Panc1 (cell line): ENCODE data around the gene SPSB1. TPM values are rescaled to one million over a fixed set of nuclear protein-coding genes. Genes with fewer than 3 reads are reported as not detected.

Experiments used
- ATAC-seq: fragments of 200-7000 bp; cut with Tn5 transposase; 2 replicates; pipeline ENCODE4 v1.9.1; 2020; ENCODE audit warnings: mild to moderate bottlenecking, moderate library complexity
- BruUV-seq: library from RNA; stranded (reverse); fragments of 400-500 nt; replicated peaks from 2 replicates; lab custom pipeline; 2021; lab: Mats Ljungman, UMichigan
- CTCF ChIA-PET: fragments of 300-600 bp; sonication (Branson Sonifier 250); formaldehyde crosslinking; loops from one replicate; lab custom pipeline; 2022; ENCODE audit warnings: antibody characterized with exemption; lab: Charles Lee
- POLR2A ChIA-PET: fragments of 300-600 bp; sonication (Branson Sonifier 250); formaldehyde crosslinking; loops from one replicate; lab custom pipeline; 2022; ENCODE audit warnings: antibody characterized with exemption; lab: Charles Lee
- DNase-seq: peaks from one replicate; pipeline ENCODE4 v3.0.0-alpha.2; 2010; ENCODE audit warnings: low read depth, low spot score
- H3K27ac ChIP-seq: 2 replicates; pipeline ENCODE4 v1.5.1; 2011; ENCODE audit warnings: mild to moderate bottlenecking, low read length, inconsistent platforms
- H3K27me3 ChIP-seq: fragments of 200-500 bp; sonication (Bioruptor generic); 2 replicates; pipeline ENCODE4 v1.6.0; 2014; ENCODE audit warnings: low read length, inconsistent platforms; ENCODE audit not compliant: control insufficient read depth, insufficient read depth
- H3K36me3 ChIP-seq: fragments of 200-500 bp; sonication (Bioruptor generic); 2 replicates; pipeline ENCODE4 v1.5.1; 2014; ENCODE audit warnings: inconsistent platforms, mild to moderate bottlenecking, low read length, moderate library complexity; ENCODE audit not compliant: control insufficient read depth, insufficient read depth
- H3K4me1 ChIP-seq: 2 replicates; pipeline ENCODE4 v1.5.1; 2011; ENCODE audit warnings: inconsistent platforms, mild to moderate bottlenecking, low read length, moderate library complexity; ENCODE audit not compliant: control insufficient read depth, insufficient read depth
- H3K4me3 ChIP-seq, 2 experiments: 2 replicates each; pipeline ENCODE4 v1.5.1; 2011 to 2012; ENCODE audit warnings: low read depth in 2 of 2, low read length in 2 of 2, mild to moderate bottlenecking in 2 of 2, inconsistent platforms in 1 of 2, moderate library complexity in 1 of 2
- H3K9me3 ChIP-seq: fragments of 200-500 bp; sonication (Bioruptor generic); 2 replicates; pipeline ENCODE4 v1.5.1; 2014; ENCODE audit warnings: low read depth, mild to moderate bottlenecking, inconsistent platforms, low read length, moderate library complexity; ENCODE audit not compliant: control insufficient read depth, insufficient read depth
- CTCF ChIP-seq: fragments of 450-650 bp; IDR thresholded peaks from 2 replicates; pipeline ENCODE4 v1.5.1; 2017; ENCODE audit warnings: mild to moderate bottlenecking
- POLR2AphosphoS5 ChIP-seq: IDR thresholded peaks from 2 replicates; pipeline ENCODE4 v1.6.1; 2012; ENCODE audit warnings: mild to moderate bottlenecking, low read depth, low read length, moderate library complexity
- REST ChIP-seq, 2 experiments: IDR thresholded peaks; 2 replicates each; pipeline ENCODE4 v1.6.1; 2011 to 2012; ENCODE audit warnings: low read depth in 2 of 2, control low read depth in 1 of 2, low read length in 1 of 2, mild to moderate bottlenecking in 1 of 2, moderate library complexity in 1 of 2; ENCODE audit not compliant: insufficient read depth in 1 of 2
- SIN3A ChIP-seq: IDR thresholded peaks from 2 replicates; pipeline ENCODE4 v1.6.1; 2012; ENCODE audit warnings: low read depth, mild to moderate bottlenecking, low read length, moderate library complexity, borderline replicate concordance; ENCODE audit not compliant: insufficient read depth
- TCF7L2 ChIP-seq: IDR thresholded peaks from 2 replicates; pipeline ENCODE4 v1.6.1; 2011; ENCODE audit warnings: mild to moderate bottlenecking, low read depth, low read length, inconsistent platforms
- in situ Hi-C: cut with HindIII; loops from 2 replicates; pipeline ENCODE4 v1.10.0; 2016; ENCODE audit warnings: low sequenced_read_pairs, low pct_unique_long_range_greater_than_20kb
- intact Hi-C: fragments of 100-400 bp; cut with micrococcal nuclease; formaldehyde crosslinking; loops from one replicate; pipeline ENCODE4 v1.10.0; 2022; ENCODE audit not compliant: unreplicated experiment
- total RNA-seq: library from RNA; stranded (reverse); gene quantifications from one replicate; pipeline ENCODE4 v1.2.1, GENCODE V29; 2021; ENCODE audit not compliant: unreplicated experiment

The SPSB1 gene
- total RNA-seq, 1 experiment from 2014 or later: 73.7 TPM

- Histone ChIP-seq H3K9me3 (no peaks in the 10 kb centered on the region), H3K4me1 (peaks cover 51% of the 10 kb centered on the region), H3K27ac (0 out of 2 replicates have a peak overlapping the region, but pooled peaks have one; percentile 34), H3K4me3 (no peak overlapping the region), H3K27me3 (no peaks in the 10 kb centered on the region), H3K36me3 (no peaks in the 10 kb centered on the region)
- in situ Hi-C loops (no loop called here), intact Hi-C loops (no loop called here)
- ChIA-PET POLR2A (no interaction called here), CTCF (no interaction called here)
- no TSS peak for BruUV-seq
- no peak for TF ChIP-seq POLR2AphosphoS5
- TF ChIP-seq REST (IDR thresholded peaks at IDR 0.05; ENCODE audit: insufficient read depth in 1 of 2, low read depth in 2 of 2, low read length in 1 of 2): no peak
- TF ChIP-seq TCF7L2: no peak
- TF ChIP-seq SIN3A: no peak
- no peak for TF ChIP-seq CTCF
- ATAC-seq (no peak), DNase-seq (no peak)
Observed at GRCh38 chr1:9273177-9273576, 19.5 kb upstream of the SPSB1 start.

- ATAC-seq: peak; percentile 65
- BruUV-seq: no TSS peak
- H3K27ac ChIP-seq: peak overlapping the region; percentile 93
- no peak for DNase-seq
- POLR2A ChIA-PET: interaction anchor here (0.6 to 0.7 kb wide), 2 partner anchors 15 to 43 kb away, joined by 3 read pairs; no protein-coding TSS in a partner anchor
- H3K9me3 ChIP-seq: no peaks in the 10 kb centered on the region
- in situ Hi-C loops: no loop called here
- TF ChIP-seq REST (IDR thresholded peaks at IDR 0.05; ENCODE audit: insufficient read depth in 1 of 2, low read depth in 2 of 2, low read length in 1 of 2) (no peak), SIN3A (no peak), TCF7L2 (no peak), POLR2AphosphoS5 (no peak), CTCF (no peak)
- H3K36me3 ChIP-seq: no peaks in the 10 kb centered on the region
- CTCF ChIA-PET: interaction anchor here (1.0 to 1.1 kb wide), 3 partner anchors 8 to 20 kb away, joined by 3 to 5 read pairs (median 3); no protein-coding TSS in a partner anchor
- H3K4me1 ChIP-seq: peaks cover 48% of the 10 kb centered on the region
- H3K4me3 ChIP-seq: no peak overlapping the region
- H3K27me3 ChIP-seq: no peaks in the 10 kb centered on the region
- intact Hi-C loops: no loop called here
Observed at GRCh38 chr1:9275161-9275560, 17.5 kb upstream of the SPSB1 start.
